SK-N-MC (cell line): ENCODE measurements around the gene ITPKA.
A peak's percentile ranks its signal among the peaks of the same experiment; 100 is the strongest.

Experiments used
- DNase-seq: peaks from one replicate; pipeline ENCODE4 v3.0.0-alpha.2; 2011; ENCODE audit warnings: low read depth, low spot score
- H3K27ac ChIP-seq: fragments of 200-600 bp; sonication (generic); 2 replicates; pipeline ENCODE4 v1.5.1; 2016; ENCODE audit warnings: mixed run types
- H3K36me3 ChIP-seq: fragments of 200-600 bp; sonication (generic); 2 replicates; pipeline ENCODE4 v1.6.1; 2017; ENCODE audit warnings: antibody characterized with exemption, low read length, mixed read lengths; ENCODE audit not compliant: insufficient read depth
- H3K4me3 ChIP-seq: fragments of 200-600 bp; sonication (generic); 2 replicates; pipeline ENCODE4 v1.5.1; 2016
- H3K9ac ChIP-seq: fragments of 200-600 bp; sonication (generic); 2 replicates; pipeline ENCODE4 v1.8.0; 2017; ENCODE audit warnings: mixed run types, mixed read lengths; ENCODE audit not compliant: insufficient read length
- H3K9me3 ChIP-seq: fragments of 200-600 bp; sonication (generic); 2 replicates; pipeline ENCODE4 v1.6.1; 2017; ENCODE audit warnings: low read depth, mild to moderate bottlenecking, antibody characterized with exemption, low read length, moderate library complexity, mixed read lengths
- EZH2 ChIP-seq: fragments of 200-600 bp; sonication (generic); IDR thresholded peaks from one replicate; pipeline ENCODE4 v1.6.1; 2017; ENCODE audit warnings: antibody characterized with exemption
- FOXP2 ChIP-seq: optimal IDR thresholded peaks from 2 replicates; pipeline ENCODE3; 2011; ENCODE audit warnings: mild to moderate bottlenecking, moderate library complexity; ENCODE audit not compliant: insufficient read depth; ENCODE audit errors: extremely low read length, control extremely low read depth
- POLR2AphosphoS5 ChIP-seq: IDR thresholded peaks from 2 replicates; pipeline ENCODE4 v1.6.1; 2012; ENCODE audit warnings: mild to moderate bottlenecking, low read depth, low read length, borderline replicate concordance

ITPKA gene

GRCh38 chr15:41523097-41523496 lies 29.4 kb downstream of the ITPKA start:
- Histone ChIP-seq H3K4me3 (no peak overlapping the region), H3K9me3 (no peaks in the 10 kb centered on the region), H3K27ac (no peak overlapping the region), H3K36me3 (peaks cover 21% of the 10 kb centered on the region; the same call in 1 of the 2 replicates), H3K9ac (no peak overlapping the region)
- DNase-seq: no peak
- no peak for TF ChIP-seq FOXP2
- no peak for TF ChIP-seq EZH2
- TF ChIP-seq POLR2AphosphoS5: no peak

DNA sequence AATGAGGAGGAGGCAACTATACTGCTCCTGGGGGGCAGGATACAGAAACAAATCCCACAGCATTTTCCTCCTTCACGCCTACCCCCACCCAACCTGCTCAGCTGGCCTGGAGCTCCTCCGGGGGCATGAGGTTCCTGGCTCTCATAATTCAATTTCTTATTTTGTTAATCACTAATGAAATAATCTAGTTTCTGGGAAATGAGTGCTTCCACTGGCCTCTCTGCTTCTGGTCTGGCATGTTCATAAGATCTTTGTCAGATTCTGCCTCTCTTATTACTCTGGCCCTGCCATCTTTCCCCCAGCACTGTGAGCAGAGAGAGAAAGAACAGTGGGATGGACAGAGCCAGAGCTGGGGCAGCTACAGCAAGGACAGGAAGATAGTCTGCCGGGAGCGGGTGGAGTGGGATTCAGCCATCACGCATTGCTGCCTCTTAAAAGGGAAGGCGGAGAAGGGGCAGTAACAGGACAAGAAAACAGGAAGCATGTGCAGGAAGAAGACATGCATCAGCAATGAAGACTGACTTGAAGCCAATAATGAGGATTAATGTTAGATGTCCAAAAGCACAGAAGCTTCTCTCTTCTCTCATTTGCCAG lies 36.8 kb downstream of the ITPKA start:
- no peak for DNase-seq
- Histone ChIP-seq H3K36me3 (peaks cover 64% of the 10 kb centered on the region; the same call in 1 of the 2 replicates), H3K9me3 (no peaks in the 10 kb centered on the region), H3K4me3 (no peak overlapping the region), H3K27ac (no peak overlapping the region), H3K9ac (no peak overlapping the region)
- no peak for TF ChIP-seq FOXP2
- TF ChIP-seq POLR2AphosphoS5: no peak
- TF ChIP-seq EZH2: no peak

GRCh38 chr15:41535544-41535943 lies 41.9 kb downstream of the ITPKA start:
- H3K4me3 ChIP-seq: no peak overlapping the region
- no peak overlapping the region for H3K9ac ChIP-seq
- no peak overlapping the region for H3K27ac ChIP-seq
- no peak for DNase-seq
- peaks cover 37% of the 10 kb centered on the region; the same call in 1 of the 2 replicates for H3K36me3 ChIP-seq
- no peak for TF ChIP-seq POLR2AphosphoS5
- no peak for TF ChIP-seq FOXP2
- TF ChIP-seq EZH2: no peak
- no peaks in the 10 kb centered on the region for H3K9me3 ChIP-seq

DNA sequence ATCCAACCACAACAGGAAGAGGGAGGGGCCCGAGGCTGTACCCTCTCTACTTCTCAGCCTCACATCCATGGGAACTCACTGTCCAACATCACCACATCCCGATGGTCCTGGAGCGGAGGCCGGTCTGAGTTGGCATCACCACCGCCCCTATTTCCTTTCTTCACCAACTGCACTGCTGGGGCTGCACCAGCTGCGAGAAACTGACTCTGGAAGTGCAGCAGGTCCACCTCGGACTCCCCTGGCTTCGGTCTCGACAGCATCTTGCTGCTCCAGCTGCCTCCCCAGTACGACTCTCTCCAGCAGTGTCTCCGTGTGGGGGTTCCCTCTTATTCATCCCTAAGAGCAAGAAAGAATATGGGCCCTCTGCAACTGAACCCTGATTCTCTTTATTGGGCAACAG lies 43.2 kb downstream of the ITPKA start:
- DNase-seq: no peak
- Histone ChIP-seq H3K27ac (no peak overlapping the region), H3K9ac (no peak overlapping the region), H3K36me3 (peaks cover 30% of the 10 kb centered on the region; the same call in 1 of the 2 replicates), H3K9me3 (no peaks in the 10 kb centered on the region), H3K4me3 (no peak overlapping the region)
- TF ChIP-seq POLR2AphosphoS5: no peak
- no peak for TF ChIP-seq FOXP2
- no peak for TF ChIP-seq EZH2

DNA sequence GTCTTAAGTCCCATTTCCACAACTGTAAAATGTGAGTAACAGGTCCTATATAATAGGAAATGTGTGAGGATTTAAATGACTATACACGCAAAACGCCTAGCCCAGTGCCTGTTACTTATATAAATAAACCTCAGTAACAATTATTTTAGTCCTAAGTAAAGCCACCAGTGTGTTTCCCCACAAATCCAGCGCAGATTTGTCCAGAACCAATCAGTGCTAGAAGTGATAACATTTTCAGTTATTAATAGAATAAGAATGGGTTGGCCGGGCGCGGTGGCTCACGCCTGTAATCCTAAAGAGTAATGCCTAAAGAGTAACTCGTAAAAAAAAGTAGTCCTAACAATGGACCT lies 49.8 kb downstream of the ITPKA start:
- no peak overlapping the region for H3K27ac ChIP-seq
- no peak for TF ChIP-seq EZH2
- TF ChIP-seq FOXP2: no peak
- TF ChIP-seq POLR2AphosphoS5: no peak
- peak overlapping the region; percentile 86 for H3K9ac ChIP-seq
- no peaks in the 10 kb centered on the region for H3K36me3 ChIP-seq
- DNase-seq: no peak
- H3K9me3 ChIP-seq: no peaks in the 10 kb centered on the region
- H3K4me3 ChIP-seq: peak overlapping the region; percentile 83

DNA sequence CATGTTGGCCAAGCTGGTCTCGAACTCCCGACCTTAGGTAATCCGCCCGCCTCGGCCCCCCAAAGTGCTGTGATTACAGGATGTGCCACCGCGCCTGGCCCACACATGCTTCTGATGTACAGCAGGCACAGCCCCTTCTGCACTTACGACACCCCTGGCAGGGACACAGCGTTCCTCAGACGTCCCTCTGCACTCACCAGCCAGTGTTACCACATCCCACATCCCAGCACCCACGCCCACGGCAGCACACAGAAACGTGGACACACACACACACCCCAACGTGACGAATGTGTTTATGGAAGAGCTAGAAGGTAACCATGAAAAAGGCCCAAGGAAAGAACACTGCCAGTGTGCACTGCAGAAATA lies 51.0 kb downstream of the ITPKA start:
- Histone ChIP-seq H3K4me3 (no peak overlapping the region), H3K9ac (no peak overlapping the region), H3K9me3 (no peaks in the 10 kb centered on the region), H3K36me3 (no peaks in the 10 kb centered on the region), H3K27ac (no peak overlapping the region)
- DNase-seq: no peak
- no peak for TF ChIP-seq POLR2AphosphoS5
- no peak for TF ChIP-seq FOXP2
- TF ChIP-seq EZH2: no peak

- Histone ChIP-seq H3K9ac (no peak overlapping the region), H3K27ac (no peak overlapping the region), H3K4me3 (no peak overlapping the region), H3K9me3 (no peaks in the 10 kb centered on the region), H3K36me3 (no peaks in the 10 kb centered on the region)
- no peak for DNase-seq
- TF ChIP-seq FOXP2 (no peak), POLR2AphosphoS5 (no peak), EZH2 (no peak)
Measured at GRCh38 chr15:41545218-41545617, 51.5 kb downstream of the ITPKA start.

DNA sequence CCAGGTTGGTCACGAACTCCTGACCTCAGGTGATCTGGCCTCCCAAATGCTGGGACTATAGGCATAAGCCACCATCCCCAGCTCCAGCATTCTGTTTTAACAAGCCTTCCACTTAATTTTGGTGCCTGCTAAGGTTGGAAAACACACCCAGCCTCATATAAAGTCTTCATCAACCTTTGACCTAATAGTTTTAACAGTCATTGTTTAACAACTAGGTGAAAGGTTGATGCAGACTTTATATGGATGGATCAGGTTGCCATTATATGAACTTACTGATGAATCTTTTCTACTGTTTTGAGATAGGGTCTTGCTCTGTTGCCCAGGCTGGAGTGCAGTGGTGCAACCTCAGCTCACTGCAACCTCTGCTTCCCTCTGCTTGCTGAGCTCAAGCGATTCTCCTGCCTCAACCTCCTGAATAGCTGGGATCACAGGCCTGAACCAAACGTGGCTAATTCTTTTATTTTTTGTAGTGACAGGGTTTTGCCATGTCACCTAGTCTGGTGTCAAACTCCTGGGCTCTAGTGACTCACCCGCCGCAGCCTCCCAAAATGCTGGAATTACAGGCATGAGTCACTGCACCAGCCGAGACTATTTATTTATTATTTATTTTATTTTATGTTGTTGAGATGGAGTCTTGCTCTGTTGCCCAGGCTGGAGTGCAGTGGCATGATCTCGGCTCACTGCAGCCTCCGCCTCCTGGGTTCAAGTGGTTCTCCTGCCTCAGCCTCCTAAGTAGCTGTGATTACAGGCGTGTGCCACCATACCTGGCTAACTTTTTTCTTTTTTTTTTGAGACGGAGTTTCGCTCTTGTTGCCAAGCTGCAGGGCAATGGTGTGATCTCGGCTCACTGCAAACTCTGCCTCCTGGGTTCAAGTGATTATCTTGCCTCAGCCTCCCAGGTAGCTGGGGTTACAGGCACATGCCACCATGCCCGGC lies 53.4 kb downstream of the ITPKA start:
- no peak overlapping the region for H3K9ac ChIP-seq
- H3K9me3 ChIP-seq: no peaks in the 10 kb centered on the region
- H3K4me3 ChIP-seq: no peak overlapping the region
- no peak for DNase-seq
- H3K36me3 ChIP-seq: no peaks in the 10 kb centered on the region
- no peak for TF ChIP-seq POLR2AphosphoS5
- TF ChIP-seq EZH2: no peak
- TF ChIP-seq FOXP2: no peak
- no peak overlapping the region for H3K27ac ChIP-seq
